ENCODE measurements around the gene MIS12. TPM values are rescaled to one million over a fixed set of nuclear protein-coding genes. Genes with fewer than 3 reads are reported as not detected.

MIS12 gene
- total and polyA plus RNA-seq, 4 donors: 14.1 to 16.3 (median 15.2) TPM

- DNase-seq (no peak), ATAC-seq (ENCODE audit: insufficient read depth, low FRiP score) (no peak)
- Histone ChIP-seq H3K27me3 (ENCODE audit: control insufficient read depth in 3 of 3, insufficient read depth in 3 of 3, low read length in 2 of 3) (no peaks in the 10 kb centered on the region), H3K4me1 (ENCODE audit: control insufficient read depth in 5 of 5, insufficient read depth in 5 of 5, low read length in 5 of 5) (no peaks in the 10 kb centered on the region), H3K9me3 (ENCODE audit: control insufficient read depth in 4 of 4, insufficient read depth in 3 of 4, low read length in 3 of 4) (no peaks in the 10 kb centered on the region), H3K4me3 (no peak overlapping the region), H3K27ac (ENCODE audit: low read depth in 1 of 2, low read length in 1 of 2) (no peak overlapping the region), H3K9ac (ENCODE audit: insufficient read depth in 1 of 2, low read length in 2 of 2) (no peak overlapping the region), H3K36me3 (ENCODE audit: control insufficient read depth in 4 of 4, insufficient read depth in 4 of 4, low read length in 4 of 4) (peaks cover 0 to 28% (median 0%) of the 10 kb centered on the region in 4 donors)
- TF ChIP-seq CTCF (IDR thresholded peaks at IDR 0.05; ENCODE audit: control extremely low read depth, extremely low read depth): no peak
- WGBS, 2 donors: 89 to 91% methylated on average over 12 of the region's 12 CpGs
Measured at GRCh38 chr17:5530265-5531084, 44.1 kb downstream of the MIS12 start.

- H3K9me3 ChIP-seq (ENCODE audit: control insufficient read depth in 4 of 4, insufficient read depth in 3 of 4, low read length in 3 of 4): no peaks in the 10 kb centered on the region
- H3K36me3 ChIP-seq (ENCODE audit: control insufficient read depth in 4 of 4, insufficient read depth in 4 of 4, low read length in 4 of 4): peaks cover 0 to 29% (median 0%) of the 10 kb centered on the region in 4 donors
- no peaks in the 10 kb centered on the region for H3K27me3 ChIP-seq (ENCODE audit: control insufficient read depth in 3 of 3, insufficient read depth in 3 of 3, low read length in 2 of 3)
- ATAC-seq (ENCODE audit: insufficient read depth, low FRiP score) (no peak), DNase-seq (no peak)
- no peaks in the 10 kb centered on the region for H3K4me1 ChIP-seq (ENCODE audit: control insufficient read depth in 5 of 5, insufficient read depth in 5 of 5, low read length in 5 of 5)
- no peak overlapping the region for H3K27ac ChIP-seq (ENCODE audit: low read depth in 1 of 2, low read length in 1 of 2)
- TF ChIP-seq CTCF (IDR thresholded peaks at IDR 0.05; ENCODE audit: control extremely low read depth, extremely low read depth): no peak
- WGBS, 2 donors: 95 to 97% methylated on average over 4 of the region's 4 CpGs
- H3K9ac ChIP-seq (ENCODE audit: insufficient read depth in 1 of 2, low read length in 2 of 2): no peak overlapping the region
- H3K4me3 ChIP-seq: no peak overlapping the region
Measured at GRCh38 chr17:5531085-5531418, 44.7 kb downstream of the MIS12 start.

- 92 to 93% methylated on average over 8 of the region's 8 CpGs for WGBS, 2 donors
- H3K4me3 ChIP-seq: no peak overlapping the region
- H3K27ac ChIP-seq (ENCODE audit: low read depth in 1 of 2, low read length in 1 of 2): no peak overlapping the region
- H3K9me3 ChIP-seq (ENCODE audit: control insufficient read depth in 4 of 4, insufficient read depth in 3 of 4, low read length in 3 of 4): no peaks in the 10 kb centered on the region
- ATAC-seq (ENCODE audit: insufficient read depth, low FRiP score) (no peak), DNase-seq (no peak)
- TF ChIP-seq CTCF (IDR thresholded peaks at IDR 0.05; ENCODE audit: control extremely low read depth, extremely low read depth): no peak
- peaks cover 0 to 32% (median 0%) of the 10 kb centered on the region in 4 donors for H3K36me3 ChIP-seq (ENCODE audit: control insufficient read depth in 4 of 4, insufficient read depth in 4 of 4, low read length in 4 of 4)
- no peaks in the 10 kb centered on the region for H3K4me1 ChIP-seq (ENCODE audit: control insufficient read depth in 5 of 5, insufficient read depth in 5 of 5, low read length in 5 of 5)
- H3K27me3 ChIP-seq (ENCODE audit: control insufficient read depth in 3 of 3, insufficient read depth in 3 of 3, low read length in 2 of 3): no peaks in the 10 kb centered on the region
- no peak overlapping the region for H3K9ac ChIP-seq (ENCODE audit: insufficient read depth in 1 of 2, low read length in 2 of 2)
Measured at GRCh38 chr17:5532581-5532980, 46.2 kb downstream of the MIS12 start.
